Transverse colon (tissue), 4 donors: ENCODE measurements around the gene TRIOBP. TPM values are rescaled to one million over a fixed set of nuclear protein-coding genes. Genes with fewer than 3 reads are reported as not detected.

Experiments used
- DNase-seq: peaks from one replicate; pipeline ENCODE4 v3.0.0-alpha.2; 2019
- H3K27ac ChIP-seq, 4 donors: fragments of 200-600 bp; sonication (generic); 2 replicates each; pipeline ENCODE4 v1.5.1; 2016 to 2018; ENCODE audit warnings: inconsistent platforms in 4 of 4
- H3K27me3 ChIP-seq: fragments of 200-600 bp; sonication (generic); 2 replicates; pipeline ENCODE4 v1.5.1; 2017; ENCODE audit warnings: inconsistent platforms
- H3K36me3 ChIP-seq, 4 donors: fragments of 200-600 bp; sonication (generic); 2 replicates each; pipeline ENCODE4 v1.5.1; 2017 to 2019; ENCODE audit warnings: inconsistent platforms in 4 of 4
- H3K4me1 ChIP-seq, 4 donors: fragments of 200-600 bp; sonication (generic); 2 replicates each; pipeline ENCODE4 v1.5.1; 2017 to 2020; ENCODE audit warnings: inconsistent platforms in 4 of 4
- H3K4me3 ChIP-seq, 4 donors: fragments of 200-600 bp; sonication (generic); 1 replicate in 1 of 4; 2 replicates in 3 of 4; pipeline versions ENCODE4 v1.5.1 to v1.6.1; 2017 to 2019; ENCODE audit warnings: inconsistent platforms in 4 of 4
- H3K9me3 ChIP-seq, 2 donors: fragments of 200-600 bp; sonication (generic); 2 replicates each; pipeline ENCODE4 v1.5.1; 2017 to 2019; ENCODE audit warnings: inconsistent platforms in 2 of 2
- CTCF ChIP-seq, 5 experiments: fragments of 200-600 bp in 3 of 5; fragments of 450-650 bp in 2 of 5; sonication (generic) in 3 of 5; IDR thresholded peaks; 1 replicate in 2 of 5; 2 replicates in 3 of 5; pipeline ENCODE4 v1.5.1; 2016 to 2017; ENCODE audit warnings: antibody characterized with exemption in 5 of 5, inconsistent platforms in 3 of 5, mild to moderate bottlenecking in 2 of 5, moderate library complexity in 1 of 5
- EP300 ChIP-seq: sonication (generic); formaldehyde crosslinking; IDR thresholded peaks from one replicate; pipeline ENCODE4 v1.6.1; 2017; ENCODE audit warnings: antibody characterized with exemption, low read depth
- POLR2A ChIP-seq: fragments of 450-650 bp; IDR thresholded peaks from one replicate; pipeline ENCODE4 v1.6.1; 2016; ENCODE audit warnings: antibody characterized with exemption, mild to moderate bottlenecking, moderate library complexity
- POLR2AphosphoS5 ChIP-seq, 3 donors: sonication (generic); formaldehyde crosslinking; IDR thresholded peaks; one replicate each; pipeline ENCODE4 v1.6.1; 2016; ENCODE audit warnings: antibody characterized with exemption in 3 of 3
- whole genome bisulfite sequencing, 2 donors: methylation state at CpG; one replicate each; pipeline ENCODE4 v1.1.5; 2018; ENCODE audit warnings: low coverage in 1 of 2; 5-methylcytosine and 5-hydroxymethylcytosine counted together
- in situ Hi-C, 4 donors: fragments of 200-750 bp; cut with MboI; loops; one replicate each; pipeline versions ENCODE4 v1.15.0 to v1.15.1; 2017; ENCODE audit warnings: low sequenced_read_pairs in 3 of 4, low pct_ligation_motif_present in 1 of 4, low pct_unique_long_range_greater_than_20kb in 1 of 4
- intact Hi-C: fragments of 100-400 bp; cut with DNase I; formaldehyde crosslinking; loops from one replicate; pipeline ENCODE4 v1.15.1; 2023; ENCODE audit warnings: low total_unique reads
- total RNA-seq, 4 donors: library from RNA; depleted of rRNA; stranded (reverse); fragments of >200 nt; gene quantifications; one replicate each; pipeline ENCODE4 v1.1.0, GENCODE V29; 2016

The TRIOBP gene
- total RNA-seq, 4 donors from 2014 or later, result 121 to 265 (median 129) TPM

- Histone ChIP-seq H3K4me1 (peaks cover 45 to 75% (median 60%) of the 10 kb centered on the region in 4 donors), H3K4me3 (peak overlapping the region; percentile 74 to 96 (median 90)), H3K36me3 (no peaks in the 10 kb centered on the region), H3K9me3 (no peaks in the 10 kb centered on the region), H3K27ac (peak overlapping the region; percentile 92 to 98 (median 96)), H3K27me3 (no peaks in the 10 kb centered on the region)
- in situ Hi-C loops (no loop called here), intact Hi-C loops (no loop called here)
- no peak for DNase-seq
- peak in 1 of 3 donors; percentile 25 for TF ChIP-seq POLR2AphosphoS5 (IDR thresholded peaks at IDR 0.05)
- no peak for TF ChIP-seq POLR2A
- WGBS, 2 donors, result 10% methylated on average over 16 of the region's 16 CpGs; no CpG with 5 or more reads in 1 of the 2 donors
These were observed 50.3 kb downstream of the TRIOBP start for GRCh38 chr22:37747080-37747714.

GRCh38 chr22:37747715-37748100 lies 50.9 kb downstream of the TRIOBP start:
- peak overlapping the region; percentile 92 to 98 (median 96) for H3K27ac ChIP-seq
- H3K9me3 ChIP-seq, result no peaks in the 10 kb centered on the region
- DNase-seq, result no peak
- peaks cover 49 to 75% (median 61%) of the 10 kb centered on the region in 4 donors for H3K4me1 ChIP-seq
- TF ChIP-seq EP300 (no peak), POLR2AphosphoS5 (IDR thresholded peaks at IDR 0.05) (no peak), POLR2A (no peak), CTCF (IDR thresholded peaks at IDR 0.05) (no peak)
- H3K36me3 ChIP-seq, result no peaks in the 10 kb centered on the region
- 10 to 40% methylated on average over 2 to 8 of the region's 8 CpGs for WGBS, 2 donors
- peak overlapping the region in 3 of 4 donors; percentile 74 to 96 (median 91) for H3K4me3 ChIP-seq
- intact Hi-C loops, result no loop called here
- in situ Hi-C loops, result no loop called here
- H3K27me3 ChIP-seq, result no peaks in the 10 kb centered on the region

GRCh38 chr22:37748659-37749058 lies 51.8 kb downstream of the TRIOBP start:
- H3K36me3 ChIP-seq, result no peaks in the 10 kb centered on the region
- intact Hi-C loops (no loop called here), in situ Hi-C loops (no loop called here)
- H3K4me3 ChIP-seq, result no peak overlapping the region
- H3K27ac ChIP-seq, result peak overlapping the region; percentile 92 to 98 (median 96)
- TF ChIP-seq CTCF (IDR thresholded peaks at IDR 0.05) (no peak), POLR2AphosphoS5 (IDR thresholded peaks at IDR 0.05) (no peak), POLR2A (no peak), EP300 (no peak)
- 64 to 67% methylated on average over 8 of the region's 8 CpGs for WGBS, 2 donors
- no peaks in the 10 kb centered on the region for H3K9me3 ChIP-seq
- H3K4me1 ChIP-seq, result peaks cover 58 to 82% (median 67%) of the 10 kb centered on the region in 4 donors
- H3K27me3 ChIP-seq, result no peaks in the 10 kb centered on the region
- no peak for DNase-seq

GRCh38 chr22:37749226-37749625 lies 52.4 kb downstream of the TRIOBP start:
- WGBS, 2 donors, result 74% methylated on average over 6 to 12 of the region's 12 CpGs
- no peaks in the 10 kb centered on the region for H3K36me3 ChIP-seq
- intact Hi-C loops, result no loop called here
- H3K4me1 ChIP-seq, result peaks cover 61 to 83% (median 67%) of the 10 kb centered on the region in 4 donors
- no peak overlapping the region for H3K4me3 ChIP-seq
- no peaks in the 10 kb centered on the region for H3K27me3 ChIP-seq
- DNase-seq, result no peak
- no peaks in the 10 kb centered on the region for H3K9me3 ChIP-seq
- TF ChIP-seq EP300, result no peak
- TF ChIP-seq POLR2AphosphoS5 (IDR thresholded peaks at IDR 0.05), result no peak
- TF ChIP-seq CTCF (IDR thresholded peaks at IDR 0.05), result no peak
- H3K27ac ChIP-seq, result peak overlapping the region; percentile 92 to 98 (median 96)
- in situ Hi-C loops, result no loop called here
